HL-60 (cell line): ENCODE measurements around the gene CTSA.

Experiments used
- DNase-seq, 2 experiments: peaks; one replicate each; pipeline ENCODE4 v3.0.0-alpha.2; 2010 to 2020; ENCODE audit warnings: low read depth in 1 of 2, low spot score in 1 of 2
- H3K27ac ChIP-seq: fragments of 250-450 bp; sonication (Bioruptor Pico); replicated peaks from 2 replicates; pipeline ENCODE4 v1.5.1; 2020; ENCODE audit warnings: mild to moderate bottlenecking, moderate library complexity
- H3K27me3 ChIP-seq: fragments of 250-450 bp; sonication (Bioruptor Pico); 2 replicates; pipeline ENCODE4 v1.5.1; 2021; ENCODE audit warnings: mild to moderate bottlenecking, moderate library complexity; ENCODE audit not compliant: insufficient read depth, poor library complexity, severe bottlenecking
- H3K4me3 ChIP-seq: replicated peaks from 2 replicates; pipeline ENCODE4 v1.5.1; 2011; ENCODE audit warnings: mild to moderate bottlenecking, control low read depth, low read length; ENCODE audit not compliant: insufficient read depth
- CTCF ChIP-seq: IDR thresholded peaks from one replicate; pipeline ENCODE4 v1.5.1; 2011; ENCODE audit warnings: low read length, control low read depth, inconsistent platforms; ENCODE audit not compliant: insufficient read depth
- GABPA ChIP-seq: IDR thresholded peaks from 2 replicates; pipeline ENCODE4 v1.6.1; 2012; ENCODE audit warnings: low read depth
- POLR2AphosphoS5 ChIP-seq: IDR thresholded peaks from 2 replicates; pipeline ENCODE4 v1.6.1; 2012; ENCODE audit warnings: low read depth
- REST ChIP-seq: IDR thresholded peaks from 2 replicates; pipeline ENCODE4 v1.6.1; 2012; ENCODE audit warnings: low read depth; ENCODE audit not compliant: insufficient replicate concordance
- SPI1 ChIP-seq: IDR thresholded peaks from 2 replicates; pipeline ENCODE4 v1.6.1; 2012; ENCODE audit warnings: low read depth, mild to moderate bottlenecking, borderline replicate concordance

Gene CTSA

GRCh38 chr20:45937765-45938164, 46.6 kb downstream of the CTSA start:
- TF ChIP-seq GABPA, result no peak
- DNase-seq, result no peak
- H3K4me3 ChIP-seq, result no peak overlapping the region
- no peaks in the 10 kb centered on the region for H3K27me3 ChIP-seq
- no peak overlapping the region for H3K27ac ChIP-seq

GRCh38 chr20:45938727-45939438, 47.7 kb downstream of the CTSA start:
- Histone ChIP-seq H3K4me3 (no peak overlapping the region), H3K27me3 (no peaks in the 10 kb centered on the region), H3K27ac (no peak overlapping the region)
- TF ChIP-seq GABPA (no peak), SPI1 (no peak), POLR2AphosphoS5 (no peak)
- no peak for DNase-seq

- no peaks in the 10 kb centered on the region for H3K27me3 ChIP-seq
- H3K27ac ChIP-seq, result no peak overlapping the region
- no peak for DNase-seq
- no peak for TF ChIP-seq SPI1
- no peak for TF ChIP-seq GABPA
- no peak for TF ChIP-seq CTCF
- TF ChIP-seq REST, result no peak
- no peak for TF ChIP-seq POLR2AphosphoS5
- no peak overlapping the region for H3K4me3 ChIP-seq
Measured at GRCh38 chr20:45940053-45940452, 48.9 kb downstream of the CTSA start.

GRCh38 chr20:45940469-45940868, 49.3 kb downstream of the CTSA start:
- Histone ChIP-seq H3K4me3 (no peak overlapping the region), H3K27ac (no peak overlapping the region), H3K27me3 (no peaks in the 10 kb centered on the region)
- TF ChIP-seq SPI1, result no peak
- TF ChIP-seq REST, result no peak
- TF ChIP-seq POLR2AphosphoS5, result no peak
- TF ChIP-seq GABPA, result no peak
- no peak for TF ChIP-seq CTCF
- DNase-seq, result no peak

GRCh38 chr20:45943613-45944012, 52.5 kb downstream of the CTSA start:
- no peak for DNase-seq
- Histone ChIP-seq H3K27me3 (no peaks in the 10 kb centered on the region), H3K27ac (peak overlapping the region; percentile 31), H3K4me3 (no peak overlapping the region)
- TF ChIP-seq CTCF (no peak), SPI1 (no peak), GABPA (no peak), REST (no peak), POLR2AphosphoS5 (no peak)
